Endothelial cell of umbilical vein (primary cell): ENCODE results near the gene KIRREL1.

ENCODE experiments used
- CTCF ChIP-seq, 2 donors: IDR thresholded peaks; 1 replicate in 1 of 2; 2 replicates in 1 of 2; pipeline ENCODE4 v1.5.1; 2011; ENCODE audit warnings: low read length in 2 of 2, mild to moderate bottlenecking in 2 of 2, moderate library complexity in 2 of 2, control low read depth in 1 of 2, inconsistent platforms in 1 of 2, low read depth in 1 of 2; ENCODE audit not compliant: insufficient read depth in 1 of 2; ENCODE audit errors: extremely low read depth in 1 of 2
- POLR2A ChIP-seq: IDR thresholded peaks from 2 replicates; pipeline ENCODE4 v1.6.1; 2012; ENCODE audit warnings: low read depth, mild to moderate bottlenecking, control low read depth, low read length

GRCh38 chr1:158058237-158058985 lies 65.0 kb downstream of the KIRREL1 start:
- no peak for TF ChIP-seq CTCF (IDR thresholded peaks at IDR 0.05; ENCODE audit: extremely low read depth in 1 of 2, insufficient read depth in 1 of 2, low read depth in 1 of 2, low read length in 2 of 2)
- no peak for TF ChIP-seq POLR2A
